H1 (cell line): ENCODE results near the gene SERPINB12. TPM values are rescaled to one million over a fixed set of nuclear protein-coding genes. Genes with fewer than 3 reads are reported as not detected.

Experiments used
- ATF2 ChIP-seq: IDR thresholded peaks from 2 replicates; pipeline ENCODE4 v1.6.1; 2012; ENCODE audit warnings: low read length, inconsistent platforms
- CEBPB ChIP-seq: IDR thresholded peaks from 2 replicates; pipeline ENCODE4 v1.6.1; 2012; ENCODE audit warnings: low read depth, low read length
- CHD2 ChIP-seq: IDR thresholded peaks from 2 replicates; pipeline ENCODE4 v1.6.1; 2012; ENCODE audit warnings: low read length, improper control_type of control experiment
- RBBP5 ChIP-seq: IDR thresholded peaks from 2 replicates; pipeline ENCODE4 v1.7.1; 2012; ENCODE audit warnings: low read depth, mild to moderate bottlenecking, inconsistent platforms, low read length, moderate library complexity, borderline replicate concordance
- polyA plus RNA-seq, 7 experiments: library from polyadenylated mRNA; depleted of rRNA in 3 of 7; stranded (reverse) in 5 of 7; unstranded in 2 of 7; fragments of >200 nt in 5 of 7; fragments of 200-250 nt in 2 of 7; gene quantifications; 1 replicate in 5 of 7; 2 replicates in 1 of 7; 4 replicates in 1 of 7; pipeline versions ENCODE4 v1.2.1 to v1.2.3, GENCODE V29; 2011 to 2013; ENCODE audit warnings: missing spikeins in 2 of 7, mixed read lengths in 2 of 7
- total RNA-seq: library from RNA; stranded (reverse); fragmentation: NEBNext Ultra II Directional; extraction: Animal tissue kit (Norgen Biotek cat#: 25700); gene quantifications from 2 replicates; pipeline ENCODE4 v1.2.1, GENCODE V29; 2021

SERPINB12 gene
- total and polyA plus RNA-seq, 2 of the 8 experiments (the other 6 are each of a cell fraction or from before 2014, with no cell fraction given) = not detected

GRCh38 chr18:63579616-63580015 lies 37.4 kb downstream of the SERPINB12 start (continued):
- TF ChIP-seq CEBPB (no peak), RBBP5 (no peak), CHD2 (no peak), ATF2 (no peak)
